Parathyroid adenoma (tissue), 2 donors: ENCODE measurements around the gene CIB2.
A peak's percentile ranks its signal among the peaks of the same experiment; 100 is the strongest.

Source experiments
- H2AFZ ChIP-seq: fragments of 300-600 bp; sonication (generic); one replicate; pipeline ENCODE4 v1.7.0; 2017; ENCODE audit warnings: antibody characterized with exemption, mild to moderate bottlenecking
- H3K27ac ChIP-seq: fragments of 300-600 bp; sonication (generic); one replicate; pipeline ENCODE4 v1.7.0; 2017
- H3K27me3 ChIP-seq: fragments of 300-600 bp; sonication (generic); one replicate; pipeline ENCODE4 v1.7.0; 2017; ENCODE audit warnings: low read length; ENCODE audit not compliant: control insufficient read depth, insufficient read depth
- H3K36me3 ChIP-seq: fragments of 300-600 bp; sonication (generic); one replicate; pipeline ENCODE4 v1.7.0; 2017; ENCODE audit warnings: low read length; ENCODE audit not compliant: control insufficient read depth, insufficient read depth
- H3K4me1 ChIP-seq: fragments of 300-600 bp; sonication (generic); one replicate; pipeline ENCODE4 v1.7.0; 2017; ENCODE audit warnings: control low read depth
- H3K4me2 ChIP-seq: fragments of 300-600 bp; sonication (generic); one replicate; pipeline ENCODE4 v1.7.0; 2017; ENCODE audit warnings: low read length
- H3K4me3 ChIP-seq: fragments of 300-600 bp; sonication (generic); one replicate; pipeline ENCODE4 v1.7.0; 2017; ENCODE audit warnings: low read depth, low read length
- H3K79me2 ChIP-seq: fragments of 300-600 bp; sonication (generic); one replicate; pipeline ENCODE4 v1.7.0; 2017; ENCODE audit warnings: control low read depth
- H3K9ac ChIP-seq: fragments of 300-600 bp; sonication (generic); one replicate; pipeline ENCODE4 v1.7.0; 2017; ENCODE audit warnings: mild to moderate bottlenecking
- H3K9me3 ChIP-seq: fragments of 300-600 bp; sonication (generic); one replicate; pipeline ENCODE4 v1.7.0; 2017; ENCODE audit warnings: low read length; ENCODE audit not compliant: control insufficient read depth
- CTCF ChIP-seq: fragments of 300-600 bp; sonication (generic); IDR thresholded peaks from one replicate; pipeline ENCODE4 v1.7.0; 2017; ENCODE audit warnings: antibody characterized with exemption, mild to moderate bottlenecking
- donor health status: primary hyperparathyroidism.

Gene CIB2

GRCh38 chr15:78065973-78066946 lies 65.0 kb downstream of the CIB2 start:
- no peak for TF ChIP-seq CTCF
- Histone ChIP-seq H3K27me3 (no peaks in the 10 kb centered on the region), H3K9ac (no peak overlapping the region), H3K79me2 (peaks cover 10% of the 10 kb centered on the region), H3K4me2 (no peak overlapping the region), H3K9me3 (no peaks in the 10 kb centered on the region), H3K4me3 (no peak overlapping the region), H3K27ac (peak overlapping the region; percentile 64), H2AFZ (no peak overlapping the region), H3K4me1 (peaks cover 49% of the 10 kb centered on the region), H3K36me3 (no peaks in the 10 kb centered on the region)

GRCh38 chr15:78065284-78065872 lies 65.9 kb downstream of the CIB2 start:
- H3K4me2 ChIP-seq = no peak overlapping the region
- no peaks in the 10 kb centered on the region for H3K9me3 ChIP-seq
- H2AFZ ChIP-seq = no peak overlapping the region
- no peaks in the 10 kb centered on the region for H3K36me3 ChIP-seq
- H3K27me3 ChIP-seq = no peaks in the 10 kb centered on the region
- H3K4me3 ChIP-seq = no peak overlapping the region
- no peak overlapping the region for H3K9ac ChIP-seq
- H3K4me1 ChIP-seq = peaks cover 48% of the 10 kb centered on the region
- TF ChIP-seq CTCF = no peak
- peaks cover 10% of the 10 kb centered on the region for H3K79me2 ChIP-seq
- peak overlapping the region; percentile 64 for H3K27ac ChIP-seq

- H3K36me3 ChIP-seq = no peaks in the 10 kb centered on the region
- no peak for TF ChIP-seq CTCF
- peaks cover 17% of the 10 kb centered on the region for H3K79me2 ChIP-seq
- no peak overlapping the region for H3K9ac ChIP-seq
- no peaks in the 10 kb centered on the region for H3K9me3 ChIP-seq
- H3K27ac ChIP-seq = peak overlapping the region; percentile 64
- H3K4me3 ChIP-seq = no peak overlapping the region
- H3K27me3 ChIP-seq = no peaks in the 10 kb centered on the region
- peaks cover 40% of the 10 kb centered on the region for H3K4me1 ChIP-seq
- no peak overlapping the region for H3K4me2 ChIP-seq
- no peak overlapping the region for H2AFZ ChIP-seq
Measured at GRCh38 chr15:78064544-78064943, 66.7 kb downstream of the CIB2 start.

GRCh38 chr15:78063970-78064385 lies 67.3 kb downstream of the CIB2 start:
- Histone ChIP-seq H3K4me3 (no peak overlapping the region), H3K9ac (no peak overlapping the region), H3K4me1 (peaks cover 34% of the 10 kb centered on the region), H3K9me3 (no peaks in the 10 kb centered on the region), H2AFZ (no peak overlapping the region), H3K27ac (peak overlapping the region; percentile 64), H3K27me3 (no peaks in the 10 kb centered on the region), H3K4me2 (no peak overlapping the region), H3K36me3 (no peaks in the 10 kb centered on the region), H3K79me2 (peaks cover 20% of the 10 kb centered on the region)
- TF ChIP-seq CTCF = no peak
